ENCODE results near the gene POU6F2.

Gene POU6F2

DNA sequence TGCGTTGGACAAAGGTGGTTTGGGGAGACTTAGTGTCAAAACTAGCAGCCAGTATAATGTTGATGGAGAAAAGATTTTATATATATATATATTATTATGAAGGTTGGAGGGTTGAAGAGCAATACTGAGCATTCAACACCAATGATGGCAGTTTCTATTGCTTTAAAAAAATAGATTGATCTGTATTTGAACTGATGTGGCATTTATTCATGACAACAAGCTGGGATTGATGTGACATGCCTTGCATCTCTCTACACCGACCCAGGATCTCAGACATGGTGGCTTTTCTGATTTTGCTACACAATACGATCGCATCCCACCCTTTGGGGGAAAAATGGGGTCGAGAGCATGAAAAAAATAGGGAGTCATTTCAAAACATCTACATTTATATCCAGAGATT, 175.4 kb downstream of the POU6F2 start:
- Histone ChIP-seq H3K79me2 (ENCODE audit: low read length) (no peaks in the 10 kb centered on the region), H3K4me3 (ENCODE audit: low read length) (no peak overlapping the region), H3K36me3 (replicated peaks; ENCODE audit: insufficient read depth, low read length) (no peaks in the 10 kb centered on the region), H4K20me1 (ENCODE audit: insufficient read depth, low read length) (no peaks in the 10 kb centered on the region), H3F3A (ENCODE audit: insufficient read depth, low read length) (no peaks in the 10 kb centered on the region), H3K9ac (ENCODE audit: low read length) (no peak overlapping the region), H3K9me3 (replicated peaks; ENCODE audit: insufficient read depth, low read length) (no peaks in the 10 kb centered on the region), H3K9me2 (replicated peaks; ENCODE audit: insufficient read depth, low read length) (no peaks in the 10 kb centered on the region), H3K27ac (ENCODE audit: low read length) (no peak overlapping the region), H3K4me1 (ENCODE audit: low read length) (no peaks in the 10 kb centered on the region), H3K4me2 (ENCODE audit: low read depth, low read length) (no peak overlapping the region), H3K27me3 (replicated peaks; ENCODE audit: insufficient read depth, low read length) (no peaks in the 10 kb centered on the region), H2AFZ (ENCODE audit: low read length) (no peak overlapping the region)
- DNase-seq: no peak
- TF ChIP-seq, protein P1, sequence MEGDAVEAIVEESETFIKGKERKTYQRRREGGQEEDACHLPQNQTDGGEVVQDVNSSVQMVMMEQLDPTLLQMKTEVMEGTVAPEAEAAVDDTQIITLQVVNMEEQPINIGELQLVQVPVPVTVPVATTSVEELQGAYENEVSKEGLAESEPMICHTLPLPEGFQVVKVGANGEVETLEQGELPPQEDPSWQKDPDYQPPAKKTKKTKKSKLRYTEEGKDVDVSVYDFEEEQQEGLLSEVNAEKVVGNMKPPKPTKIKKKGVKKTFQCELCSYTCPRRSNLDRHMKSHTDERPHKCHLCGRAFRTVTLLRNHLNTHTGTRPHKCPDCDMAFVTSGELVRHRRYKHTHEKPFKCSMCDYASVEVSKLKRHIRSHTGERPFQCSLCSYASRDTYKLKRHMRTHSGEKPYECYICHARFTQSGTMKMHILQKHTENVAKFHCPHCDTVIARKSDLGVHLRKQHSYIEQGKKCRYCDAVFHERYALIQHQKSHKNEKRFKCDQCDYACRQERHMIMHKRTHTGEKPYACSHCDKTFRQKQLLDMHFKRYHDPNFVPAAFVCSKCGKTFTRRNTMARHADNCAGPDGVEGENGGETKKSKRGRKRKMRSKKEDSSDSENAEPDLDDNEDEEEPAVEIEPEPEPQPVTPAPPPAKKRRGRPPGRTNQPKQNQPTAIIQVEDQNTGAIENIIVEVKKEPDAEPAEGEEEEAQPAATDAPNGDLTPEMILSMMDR (IDR thresholded peaks at IDR 0.05; ENCODE audit: low read length): no peak

GRCh38 chr7:39153647-39154046, 175.9 kb downstream of the POU6F2 start:
- Histone ChIP-seq H3K27ac (ENCODE audit: low read length) (no peak overlapping the region), H3K4me3 (ENCODE audit: low read length) (no peak overlapping the region), H3K9me2 (replicated peaks; ENCODE audit: insufficient read depth, low read length) (no peaks in the 10 kb centered on the region), H3K9me3 (replicated peaks; ENCODE audit: insufficient read depth, low read length) (no peaks in the 10 kb centered on the region), H3K4me1 (ENCODE audit: low read length) (no peaks in the 10 kb centered on the region), H3K36me3 (replicated peaks; ENCODE audit: insufficient read depth, low read length) (no peaks in the 10 kb centered on the region), H3F3A (ENCODE audit: insufficient read depth, low read length) (no peaks in the 10 kb centered on the region), H3K79me2 (ENCODE audit: low read length) (no peaks in the 10 kb centered on the region), H3K9ac (ENCODE audit: low read length) (no peak overlapping the region), H3K4me2 (ENCODE audit: low read depth, low read length) (no peak overlapping the region), H4K20me1 (ENCODE audit: insufficient read depth, low read length) (no peaks in the 10 kb centered on the region), H2AFZ (ENCODE audit: low read length) (no peak overlapping the region), H3K27me3 (replicated peaks; ENCODE audit: insufficient read depth, low read length) (no peaks in the 10 kb centered on the region)
- no peak for DNase-seq
- TF ChIP-seq EZH2phosphoT487 (IDR thresholded peaks at IDR 0.05; ENCODE audit: low read length) (no peak), EZH2 (optimal IDR thresholded peaks at IDR 0.05; ENCODE audit: low read depth, low read length) (no peak)
- TF ChIP-seq, protein P1 (IDR thresholded peaks at IDR 0.05; ENCODE audit: low read length): no peak

DNA sequence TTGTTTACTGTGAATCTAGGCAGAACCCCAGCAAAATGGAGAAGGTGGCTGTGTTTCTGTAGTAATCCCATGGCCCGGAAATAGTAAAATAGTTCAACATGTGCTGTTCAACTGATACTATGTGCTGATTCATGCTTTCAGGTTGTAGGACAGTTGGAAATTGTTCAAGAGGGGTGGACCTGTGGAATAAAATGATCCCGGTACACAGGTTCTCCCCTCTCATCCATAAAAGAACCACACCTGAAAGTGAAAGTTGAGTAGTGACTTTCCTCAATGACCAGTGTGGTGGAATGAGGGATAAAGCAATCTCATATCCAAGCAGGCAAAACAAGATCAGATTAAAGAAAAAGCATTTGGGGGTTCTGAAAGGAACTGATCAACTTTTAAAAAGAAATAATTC, 177.1 kb downstream of the POU6F2 start:
- no peak overlapping the region for H3K4me2 ChIP-seq (ENCODE audit: low read depth, low read length)
- H3K27me3 ChIP-seq (replicated peaks; ENCODE audit: insufficient read depth, low read length): no peaks in the 10 kb centered on the region
- H3K4me1 ChIP-seq (ENCODE audit: low read length): no peaks in the 10 kb centered on the region
- no peaks in the 10 kb centered on the region for H3F3A ChIP-seq (ENCODE audit: insufficient read depth, low read length)
- no peaks in the 10 kb centered on the region for H3K36me3 ChIP-seq (replicated peaks; ENCODE audit: insufficient read depth, low read length)
- no peaks in the 10 kb centered on the region for H4K20me1 ChIP-seq (ENCODE audit: insufficient read depth, low read length)
- H3K27ac ChIP-seq (ENCODE audit: low read length): no peak overlapping the region
- no peak for DNase-seq
- no peak overlapping the region for H2AFZ ChIP-seq (ENCODE audit: low read length)
- H3K9me3 ChIP-seq (replicated peaks; ENCODE audit: insufficient read depth, low read length): no peaks in the 10 kb centered on the region
- no peak overlapping the region for H3K9ac ChIP-seq (ENCODE audit: low read length)
- no peak overlapping the region for H3K4me3 ChIP-seq (ENCODE audit: low read length)
- H3K79me2 ChIP-seq (ENCODE audit: low read length): no peaks in the 10 kb centered on the region
- TF ChIP-seq EZH2 (optimal IDR thresholded peaks at IDR 0.05; ENCODE audit: low read depth, low read length) (no peak), EZH2phosphoT487 (IDR thresholded peaks at IDR 0.05; ENCODE audit: low read length) (no peak)
- TF ChIP-seq, protein P1 (IDR thresholded peaks at IDR 0.05; ENCODE audit: low read length): no peak
- no peaks in the 10 kb centered on the region for H3K9me2 ChIP-seq (replicated peaks; ENCODE audit: insufficient read depth, low read length)
